Fibroblast of lung (primary cell): ENCODE data around the gene TAOK1.

Experiments used
- EZH2 ChIP-seq: IDR thresholded peaks from 2 replicates; pipeline ENCODE4 v1.5.1; 2012; ENCODE audit warnings: low read length, control low read depth, mild to moderate bottlenecking; ENCODE audit errors: missing control alignments
- TF ChIP-seq, protein P1 (sequence below), 2 donors: IDR thresholded peaks in 1 of 2; conservative IDR thresholded peaks in 1 of 2; 1 replicate in 1 of 2; 2 replicates in 1 of 2; pipeline ENCODE4 v1.5.1; 2011 to 2012; ENCODE audit warnings: low read length in 2 of 2, control low read depth in 1 of 2, inconsistent platforms in 1 of 2, low read depth in 1 of 2, mild to moderate bottlenecking in 1 of 2

GRCh38 chr17:29483503-29483902 is 93.3 kb downstream of the TAOK1 start:
- TF ChIP-seq, protein P1, sequence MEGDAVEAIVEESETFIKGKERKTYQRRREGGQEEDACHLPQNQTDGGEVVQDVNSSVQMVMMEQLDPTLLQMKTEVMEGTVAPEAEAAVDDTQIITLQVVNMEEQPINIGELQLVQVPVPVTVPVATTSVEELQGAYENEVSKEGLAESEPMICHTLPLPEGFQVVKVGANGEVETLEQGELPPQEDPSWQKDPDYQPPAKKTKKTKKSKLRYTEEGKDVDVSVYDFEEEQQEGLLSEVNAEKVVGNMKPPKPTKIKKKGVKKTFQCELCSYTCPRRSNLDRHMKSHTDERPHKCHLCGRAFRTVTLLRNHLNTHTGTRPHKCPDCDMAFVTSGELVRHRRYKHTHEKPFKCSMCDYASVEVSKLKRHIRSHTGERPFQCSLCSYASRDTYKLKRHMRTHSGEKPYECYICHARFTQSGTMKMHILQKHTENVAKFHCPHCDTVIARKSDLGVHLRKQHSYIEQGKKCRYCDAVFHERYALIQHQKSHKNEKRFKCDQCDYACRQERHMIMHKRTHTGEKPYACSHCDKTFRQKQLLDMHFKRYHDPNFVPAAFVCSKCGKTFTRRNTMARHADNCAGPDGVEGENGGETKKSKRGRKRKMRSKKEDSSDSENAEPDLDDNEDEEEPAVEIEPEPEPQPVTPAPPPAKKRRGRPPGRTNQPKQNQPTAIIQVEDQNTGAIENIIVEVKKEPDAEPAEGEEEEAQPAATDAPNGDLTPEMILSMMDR (conservative IDR thresholded peaks at IDR 0.05 in 1 of 2, IDR thresholded peaks at IDR 0.05 in 1 of 2; ENCODE audit: low read depth in 1 of 2, low read length in 2 of 2) = no peak
- TF ChIP-seq EZH2 = no peak
